Stimulated activated CD8-positive, alpha-beta memory T cell treated with anti-CD3 and anti-CD28 coated beads, Interleukin-15, amount 100 ng/mL, for 48 hours (primary cell): ENCODE results near the gene TBC1D12.
A peak's percentile ranks its signal among the peaks of the same experiment; 100 is the strongest.
"Not testable (repeated sequence)": the region's sequence is repeated elsewhere in the genome, so short reads cannot be mapped to it uniquely, and the experiment has no call there.

Experiments
- DNase-seq, 2 donors: peaks; one replicate each; pipeline ENCODE4 v3.0.0-alpha.2; 2020; ENCODE audit warnings: low read depth in 2 of 2

The TBC1D12 gene

GRCh38 chr10:94402204-94402842 is at the start of gene TBC1D12:
Gene TBC1D12 (plus strand): TSS chr10:94402541. CDS start chr10:94402614, 73 bp downstream.
- DNase-seq, result peak in 1 of 2 donors; percentile 20

GRCh38 chr10:94353336-94353735 is 49.0 kb upstream of the TBC1D12 start:
- no peak for DNase-seq

- no peak for DNase-seq
Observed at GRCh38 chr10:94355841-94356240, 46.5 kb upstream of the TBC1D12 start.

GRCh38 chr10:94357193-94357592 is 45.1 kb upstream of the TBC1D12 start:
- no peak for DNase-seq

- DNase-seq, result no peak
Observed at GRCh38 chr10:94358480-94358879, 43.9 kb upstream of the TBC1D12 start.

- no peak for DNase-seq
Observed at GRCh38 chr10:94361171-94361794, 41.1 kb upstream of the TBC1D12 start.

GRCh38 chr10:94362360-94363250 is 39.7 kb upstream of the TBC1D12 start, which contains the start of gene NOC3L:
Gene NOC3L (minus strand): TSS chr10:94362939. CDS start chr10:94362838, 101 bp downstream.
- peak; percentile 93 to 95 for DNase-seq

GRCh38 chr10:94363251-94363565 is 39.1 kb upstream of the TBC1D12 start:
- DNase-seq, result no peak

- DNase-seq, result no peak
Observed at GRCh38 chr10:94364482-94364881, 37.9 kb upstream of the TBC1D12 start.

GRCh38 chr10:94366382-94366781 is 36.0 kb upstream of the TBC1D12 start:
- no peak for DNase-seq

- no peak for DNase-seq
Observed at GRCh38 chr10:94370501-94370900, 31.8 kb upstream of the TBC1D12 start.

GRCh38 chr10:94375374-94375773 is 27.0 kb upstream of the TBC1D12 start:
- no peak for DNase-seq

- no peak for DNase-seq
Observed at GRCh38 chr10:94376865-94377264, 25.5 kb upstream of the TBC1D12 start.

GRCh38 chr10:94383530-94383929 is 18.8 kb upstream of the TBC1D12 start:
- no peak for DNase-seq

- not testable (repeated sequence) for DNase-seq
Observed at GRCh38 chr10:94385733-94386132, 16.6 kb upstream of the TBC1D12 start.

- not testable (repeated sequence) for DNase-seq
Observed at GRCh38 chr10:94392117-94392516, 10.2 kb upstream of the TBC1D12 start.

- no peak for DNase-seq
Observed at GRCh38 chr10:94397549-94398370, 4.6 kb upstream of the TBC1D12 start.

GRCh38 chr10:94398762-94399161 is 3.6 kb upstream of the TBC1D12 start:
- no peak for DNase-seq

- no peak for DNase-seq
Observed at GRCh38 chr10:94402843-94403379, 570 bp downstream of the TBC1D12 start.

- DNase-seq, result no peak
Observed at GRCh38 chr10:94403380-94404213, 1.3 kb downstream of the TBC1D12 start.

- no peak for DNase-seq
Observed at GRCh38 chr10:94405406-94405805, 3.1 kb downstream of the TBC1D12 start.
